K562 (cell line): ENCODE data around the gene HOXA9. TPM values are rescaled to one million over a fixed set of nuclear protein-coding genes. Genes with fewer than 3 reads are reported as not detected.
A peak's percentile ranks its signal among the peaks of the same experiment; 100 is the strongest.

ENCODE experiments used
- CC2D1A ChIP-seq: fragments of 450-650 bp; IDR thresholded peaks from 2 replicates; pipeline ENCODE4 v1.6.1; 2017; ENCODE audit warnings: mild to moderate bottlenecking
- CEBPB ChIP-seq: fragments of 450-650 bp; IDR thresholded peaks from 2 replicates; pipeline ENCODE4 v1.6.1; 2016; ENCODE audit warnings: missing genetic modification characterization, missing compliant biosample characterization
- CXXC5 ChIP-seq: fragments of 250-450 bp; sonication (Bioruptor Pico); IDR thresholded peaks from 2 replicates; pipeline ENCODE4 v1.8.0; 2022; ENCODE audit warnings: inconsistent platforms, mild to moderate bottlenecking, moderate library complexity
- KAT8 ChIP-seq: fragments of 450-650 bp; IDR thresholded peaks from 2 replicates; pipeline ENCODE4 v1.6.1; 2016; ENCODE audit warnings: low read depth, mild to moderate bottlenecking
- NFE2 ChIP-seq: IDR thresholded peaks from 2 replicates; pipeline ENCODE4 v1.6.1; 2014; ENCODE audit warnings: antibody characterized with exemption, low read depth
- RAD21 ChIP-seq, 2 experiments: fragments of 250-450 bp in 1 of 2; fragments of 450-650 bp in 1 of 2; sonication (Bioruptor Pico) in 1 of 2; formaldehyde crosslinking in 1 of 2; IDR thresholded peaks in 1 of 2; conservative IDR thresholded peaks in 1 of 2; 2 replicates each; pipeline versions ENCODE4 v1.4.0 to v1.8.0; 2020 to 2022; ENCODE audit warnings: mild to moderate bottlenecking in 2 of 2, moderate library complexity in 1 of 2
- RCOR1 ChIP-seq, 2 experiments: IDR thresholded peaks; 2 replicates each; pipeline ENCODE4 v1.6.1; 2012; ENCODE audit warnings: low read depth in 2 of 2, low read length in 2 of 2, borderline replicate concordance in 1 of 2, improper control_type of control experiment in 1 of 2
- SMAD4 ChIP-seq: fragments of 250-450 bp; sonication (Bioruptor Pico); conservative IDR thresholded peaks from 2 replicates; pipeline ENCODE4 v1.8.0; 2021; ENCODE audit warnings: inconsistent platforms, mild to moderate bottlenecking, moderate library complexity
- SNRNP70 ChIP-seq: fragments of 200-400 bp; formaldehyde crosslinking; optimal IDR thresholded peaks from 2 replicates; pipeline ENCODE3; 2017; ENCODE audit warnings: low read depth, low read length
- ZC3H11A ChIP-seq: IDR thresholded peaks from 2 replicates; pipeline ENCODE4 v1.6.1; 2012; ENCODE audit warnings: low read depth, low read length, improper control_type of control experiment
- ZNF511 ChIP-seq: sonication (generic); formaldehyde crosslinking; IDR thresholded peaks from 2 replicates; pipeline ENCODE4 v1.8.0; 2022; ENCODE audit warnings: mild to moderate bottlenecking, missing genetic modification reagents
- polyA plus RNA-seq, 8 experiments: library from polyadenylated mRNA; depleted of rRNA in 4 of 8; stranded (reverse) in 5 of 8; unstranded in 3 of 8; fragments of >200 nt; fragmentation: Nextera tagmentation in 2 of 8; fragmentation: Illumina TruSeq in 1 of 8; extraction: Ambion mirVana in 2 of 8; extraction: Trizol in 1 of 8; gene quantifications; 2 replicates each; pipeline versions ENCODE4 v1.2.1 to v1.2.3, GENCODE V29; 2011 to 2014; ENCODE audit warnings: inconsistent platforms in 1 of 8, missing spikeins in 1 of 8
- total RNA-seq, 7 experiments: library from RNA; depleted of rRNA in 6 of 7; stranded (reverse); fragments of >200 nt in 6 of 7; fragmentation: Illumina TruSeq in 2 of 7; extraction: Trizol in 2 of 7; gene quantifications; 2 replicates each; pipeline versions ENCODE4 v1.2.1 to v1.2.3, GENCODE V29; 2011 to 2021; ENCODE audit warnings: low replicate concordance in 1 of 7
- TF ChIP-seq, protein P1 (sequence below): fragments of 250-450 bp; sonication (Bioruptor Pico); IDR thresholded peaks from 2 replicates; pipeline ENCODE4 v1.9.0; 2021; ENCODE audit warnings: mild to moderate bottlenecking, inconsistent platforms

Gene HOXA9
- total and polyA plus RNA-seq, 9 of the 15 experiments (the other 6 are each of a cell fraction or from before 2014, with no cell fraction given), result not detected

DNA sequence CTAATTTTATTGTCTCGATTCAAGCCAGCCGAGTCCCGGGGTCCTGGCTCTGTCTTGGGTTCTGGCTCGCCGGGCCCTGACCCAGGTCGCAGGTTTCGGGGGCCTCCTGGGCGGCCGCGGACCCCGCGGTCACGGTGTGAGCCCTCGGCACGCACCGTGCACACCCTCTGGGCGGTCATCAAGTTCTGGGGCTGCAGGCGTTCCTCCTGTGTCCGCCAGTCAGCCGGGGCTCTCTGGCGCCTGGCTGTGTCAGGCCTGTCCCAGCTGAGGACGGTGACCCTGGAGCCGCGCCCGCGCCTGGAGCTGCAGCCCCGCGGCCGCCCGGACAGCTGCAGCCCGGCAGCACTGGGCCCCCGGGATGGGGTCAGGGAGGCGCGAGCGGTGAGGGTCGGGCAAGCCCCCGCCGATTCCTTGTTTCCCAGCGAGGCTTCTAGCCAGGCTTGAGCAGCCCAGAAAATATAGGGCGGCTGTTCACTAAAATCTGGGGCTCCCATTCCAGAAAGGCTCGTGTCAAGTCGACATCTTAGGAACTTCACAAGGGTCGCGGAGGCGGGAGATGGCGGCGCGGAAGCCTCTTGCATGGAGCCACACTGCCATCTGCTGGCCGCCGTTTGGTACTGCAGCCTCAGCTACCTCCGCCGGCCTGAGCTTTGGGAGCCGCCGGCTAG lies 4.7 kb downstream of the HOXA9 start (continued):
- TF ChIP-seq CEBPB (tag), result no peak
- no peak for TF ChIP-seq SNRNP70
- TF ChIP-seq, protein P1, sequence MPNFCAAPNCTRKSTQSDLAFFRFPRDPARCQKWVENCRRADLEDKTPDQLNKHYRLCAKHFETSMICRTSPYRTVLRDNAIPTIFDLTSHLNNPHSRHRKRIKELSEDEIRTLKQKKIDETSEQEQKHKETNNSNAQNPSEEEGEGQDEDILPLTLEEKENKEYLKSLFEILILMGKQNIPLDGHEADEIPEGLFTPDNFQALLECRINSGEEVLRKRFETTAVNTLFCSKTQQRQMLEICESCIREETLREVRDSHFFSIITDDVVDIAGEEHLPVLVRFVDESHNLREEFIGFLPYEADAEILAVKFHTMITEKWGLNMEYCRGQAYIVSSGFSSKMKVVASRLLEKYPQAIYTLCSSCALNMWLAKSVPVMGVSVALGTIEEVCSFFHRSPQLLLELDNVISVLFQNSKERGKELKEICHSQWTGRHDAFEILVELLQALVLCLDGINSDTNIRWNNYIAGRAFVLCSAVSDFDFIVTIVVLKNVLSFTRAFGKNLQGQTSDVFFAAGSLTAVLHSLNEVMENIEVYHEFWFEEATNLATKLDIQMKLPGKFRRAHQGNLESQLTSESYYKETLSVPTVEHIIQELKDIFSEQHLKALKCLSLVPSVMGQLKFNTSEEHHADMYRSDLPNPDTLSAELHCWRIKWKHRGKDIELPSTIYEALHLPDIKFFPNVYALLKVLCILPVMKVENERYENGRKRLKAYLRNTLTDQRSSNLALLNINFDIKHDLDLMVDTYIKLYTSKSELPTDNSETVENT (CRISPR knock-in tag), result no peak
- TF ChIP-seq ZNF511 (CRISPR knock-in tag), result no peak
- TF ChIP-seq CXXC5, result peak; percentile 2; the same call in 1 of the 2 replicates
- TF ChIP-seq ZC3H11A, result peak; percentile 93
- peak in 1 of 2 experiments; percentile 45; a peak in 1 of 4 replicates for TF ChIP-seq RCOR1 (IDR thresholded peaks at IDR 0.05; ENCODE audit: borderline replicate concordance in 1 of 2, low read depth in 2 of 2, low read length in 2 of 2)
- TF ChIP-seq NFE2, result no peak
- TF ChIP-seq SMAD4 (CRISPR knock-in tag), result 0 out of 2 replicates have a peak, but pooled peaks have one; percentile 6
- TF ChIP-seq RAD21 (CRISPR knock-in tag; conservative IDR thresholded peaks at IDR 0.05 in 1 of 2, IDR thresholded peaks at IDR 0.05 in 1 of 2), result peak; percentile 89 to 91
- peak; percentile 95 for TF ChIP-seq KAT8
- peak; percentile 46; the same call in 1 of the 2 replicates for TF ChIP-seq CC2D1A
